Panc1 (cell line): Measurements from ENCODE around the gene BCR.

Experiments used
- POLR2AphosphoS5 ChIP-seq: IDR thresholded peaks from 2 replicates; pipeline ENCODE4 v1.6.1; 2012; ENCODE audit warnings: mild to moderate bottlenecking, low read depth, low read length, moderate library complexity
- SIN3A ChIP-seq: IDR thresholded peaks from 2 replicates; pipeline ENCODE4 v1.6.1; 2012; ENCODE audit warnings: low read depth, mild to moderate bottlenecking, low read length, moderate library complexity, borderline replicate concordance; ENCODE audit not compliant: insufficient read depth
- TF ChIP-seq, protein P1 (sequence below): fragments of 450-650 bp; IDR thresholded peaks from 2 replicates; pipeline ENCODE4 v1.5.1; 2017; ENCODE audit warnings: mild to moderate bottlenecking
- TF ChIP-seq, protein P2 (sequence below), 2 experiments: IDR thresholded peaks; 2 replicates each; pipeline ENCODE4 v1.6.1; 2011 to 2012; ENCODE audit warnings: low read depth in 2 of 2, control low read depth in 1 of 2, low read length in 1 of 2, mild to moderate bottlenecking in 1 of 2, moderate library complexity in 1 of 2; ENCODE audit not compliant: insufficient read depth in 1 of 2

DNA sequence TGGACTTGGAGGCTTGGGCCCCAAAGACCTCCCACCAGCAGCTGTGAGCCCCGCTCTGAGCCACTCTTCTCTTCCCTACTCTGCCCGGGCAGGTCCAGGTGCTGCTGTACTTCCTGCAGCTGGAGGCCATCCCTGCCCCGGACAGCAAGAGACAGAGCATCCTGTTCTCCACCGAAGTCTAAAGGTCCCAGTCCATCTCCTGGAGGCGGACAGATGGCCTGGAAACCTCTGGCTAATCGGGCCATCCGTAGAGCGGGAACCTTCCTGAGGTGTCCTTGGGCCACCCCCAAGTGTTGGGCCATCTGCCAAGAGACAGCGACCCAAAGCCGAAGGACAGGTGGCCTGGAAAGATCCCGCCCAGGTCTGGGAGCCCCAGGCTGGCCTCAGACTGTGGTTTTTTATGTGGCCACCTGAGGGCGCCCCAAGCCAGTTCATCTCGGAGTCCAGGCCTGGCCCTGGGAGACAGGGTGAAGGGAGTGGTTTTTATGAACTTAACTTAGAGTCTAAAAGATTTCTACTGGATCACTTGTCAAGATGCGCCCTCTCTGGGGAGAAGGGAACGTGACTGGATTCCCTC lies 135.1 kb downstream of the BCR start:
- TF ChIP-seq, protein P1, sequence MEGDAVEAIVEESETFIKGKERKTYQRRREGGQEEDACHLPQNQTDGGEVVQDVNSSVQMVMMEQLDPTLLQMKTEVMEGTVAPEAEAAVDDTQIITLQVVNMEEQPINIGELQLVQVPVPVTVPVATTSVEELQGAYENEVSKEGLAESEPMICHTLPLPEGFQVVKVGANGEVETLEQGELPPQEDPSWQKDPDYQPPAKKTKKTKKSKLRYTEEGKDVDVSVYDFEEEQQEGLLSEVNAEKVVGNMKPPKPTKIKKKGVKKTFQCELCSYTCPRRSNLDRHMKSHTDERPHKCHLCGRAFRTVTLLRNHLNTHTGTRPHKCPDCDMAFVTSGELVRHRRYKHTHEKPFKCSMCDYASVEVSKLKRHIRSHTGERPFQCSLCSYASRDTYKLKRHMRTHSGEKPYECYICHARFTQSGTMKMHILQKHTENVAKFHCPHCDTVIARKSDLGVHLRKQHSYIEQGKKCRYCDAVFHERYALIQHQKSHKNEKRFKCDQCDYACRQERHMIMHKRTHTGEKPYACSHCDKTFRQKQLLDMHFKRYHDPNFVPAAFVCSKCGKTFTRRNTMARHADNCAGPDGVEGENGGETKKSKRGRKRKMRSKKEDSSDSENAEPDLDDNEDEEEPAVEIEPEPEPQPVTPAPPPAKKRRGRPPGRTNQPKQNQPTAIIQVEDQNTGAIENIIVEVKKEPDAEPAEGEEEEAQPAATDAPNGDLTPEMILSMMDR, result peak; percentile 80
- TF ChIP-seq SIN3A, result no peak
- TF ChIP-seq, protein P2, sequence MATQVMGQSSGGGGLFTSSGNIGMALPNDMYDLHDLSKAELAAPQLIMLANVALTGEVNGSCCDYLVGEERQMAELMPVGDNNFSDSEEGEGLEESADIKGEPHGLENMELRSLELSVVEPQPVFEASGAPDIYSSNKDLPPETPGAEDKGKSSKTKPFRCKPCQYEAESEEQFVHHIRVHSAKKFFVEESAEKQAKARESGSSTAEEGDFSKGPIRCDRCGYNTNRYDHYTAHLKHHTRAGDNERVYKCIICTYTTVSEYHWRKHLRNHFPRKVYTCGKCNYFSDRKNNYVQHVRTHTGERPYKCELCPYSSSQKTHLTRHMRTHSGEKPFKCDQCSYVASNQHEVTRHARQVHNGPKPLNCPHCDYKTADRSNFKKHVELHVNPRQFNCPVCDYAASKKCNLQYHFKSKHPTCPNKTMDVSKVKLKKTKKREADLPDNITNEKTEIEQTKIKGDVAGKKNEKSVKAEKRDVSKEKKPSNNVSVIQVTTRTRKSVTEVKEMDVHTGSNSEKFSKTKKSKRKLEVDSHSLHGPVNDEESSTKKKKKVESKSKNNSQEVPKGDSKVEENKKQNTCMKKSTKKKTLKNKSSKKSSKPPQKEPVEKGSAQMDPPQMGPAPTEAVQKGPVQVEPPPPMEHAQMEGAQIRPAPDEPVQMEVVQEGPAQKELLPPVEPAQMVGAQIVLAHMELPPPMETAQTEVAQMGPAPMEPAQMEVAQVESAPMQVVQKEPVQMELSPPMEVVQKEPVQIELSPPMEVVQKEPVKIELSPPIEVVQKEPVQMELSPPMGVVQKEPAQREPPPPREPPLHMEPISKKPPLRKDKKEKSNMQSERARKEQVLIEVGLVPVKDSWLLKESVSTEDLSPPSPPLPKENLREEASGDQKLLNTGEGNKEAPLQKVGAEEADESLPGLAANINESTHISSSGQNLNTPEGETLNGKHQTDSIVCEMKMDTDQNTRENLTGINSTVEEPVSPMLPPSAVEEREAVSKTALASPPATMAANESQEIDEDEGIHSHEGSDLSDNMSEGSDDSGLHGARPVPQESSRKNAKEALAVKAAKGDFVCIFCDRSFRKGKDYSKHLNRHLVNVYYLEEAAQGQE (IDR thresholded peaks at IDR 0.05; ENCODE audit: insufficient read depth in 1 of 2, low read depth in 2 of 2, low read length in 1 of 2), result no peak
- TF ChIP-seq POLR2AphosphoS5, result no peak
